GM21737 (cell line): Measurements from ENCODE around the gene ZAR1L.
"Not testable (repeated sequence)": the region's sequence is repeated elsewhere in the genome, so short reads cannot be mapped to it uniquely, and the experiment has no call there.

ENCODE experiments used
- ATAC-seq: cut with Tn5 transposase; IDR thresholded peaks from one replicate; pipeline ENCODE4 v1.9.1; 2021; ENCODE audit warnings: mild to moderate bottlenecking, moderate library complexity; ENCODE audit not compliant: unreplicated experiment

Gene ZAR1L

GRCh38 chr13:32315238-32316027 is at the start of gene ZAR1L, which contains the start of gene BRCA2:
Gene ZAR1L, minus strand, starts transcription at chr13:32315363. Its CDS starts 3,438 bp downstream, at chr13:32311925.
Gene BRCA2, plus strand, starts transcription at chr13:32315508. Its CDS starts 953 bp downstream, at chr13:32316461.
- ATAC-seq, result peak; percentile 90

DNA sequence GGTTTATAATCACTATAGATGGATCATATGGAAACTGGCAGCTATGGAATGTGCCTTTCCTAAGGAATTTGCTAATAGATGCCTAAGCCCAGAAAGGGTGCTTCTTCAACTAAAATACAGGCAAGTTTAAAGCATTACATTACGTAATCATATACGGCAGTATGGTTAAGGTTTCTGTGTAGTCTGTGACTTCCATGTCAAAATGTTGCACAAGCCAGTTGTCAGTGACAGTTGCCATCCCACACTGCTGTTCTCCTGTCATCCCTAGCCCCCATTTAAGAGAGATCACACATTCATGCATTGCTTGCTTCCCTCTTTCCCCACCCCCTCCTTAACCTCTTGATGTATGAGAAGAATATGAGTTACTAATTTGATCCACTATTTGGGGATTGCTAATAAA is 47.4 kb upstream of the ZAR1L start:
- no peak for ATAC-seq

DNA sequence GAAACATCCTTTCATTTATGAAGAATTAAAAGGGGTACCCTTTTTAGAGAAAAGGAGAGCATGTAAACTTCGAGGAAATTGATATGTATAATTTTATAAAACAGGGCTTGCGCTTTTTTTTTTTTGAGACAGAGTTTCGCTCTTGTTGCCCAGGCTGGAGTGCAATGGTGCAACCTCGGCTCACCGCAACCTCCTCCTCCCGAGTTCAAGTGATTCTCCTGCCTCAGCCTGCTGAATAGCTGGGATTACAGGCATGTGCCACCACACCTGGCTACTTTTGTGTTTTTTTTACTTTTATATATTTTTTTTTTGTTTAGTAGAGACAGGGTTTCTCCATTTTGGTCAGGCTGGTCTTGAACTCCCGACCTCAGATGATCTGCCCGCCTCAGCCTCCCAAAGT is 40.8 kb upstream of the ZAR1L start:
- not testable (repeated sequence) for ATAC-seq

GRCh38 chr13:32354040-32354439 is 38.9 kb upstream of the ZAR1L start:
- ATAC-seq, result no peak

- not testable (repeated sequence) for ATAC-seq
Observed at GRCh38 chr13:32350839-32351441, 35.8 kb upstream of the ZAR1L start.

GRCh38 chr13:32347651-32348050 is 32.5 kb upstream of the ZAR1L start:
- ATAC-seq, result no peak

DNA sequence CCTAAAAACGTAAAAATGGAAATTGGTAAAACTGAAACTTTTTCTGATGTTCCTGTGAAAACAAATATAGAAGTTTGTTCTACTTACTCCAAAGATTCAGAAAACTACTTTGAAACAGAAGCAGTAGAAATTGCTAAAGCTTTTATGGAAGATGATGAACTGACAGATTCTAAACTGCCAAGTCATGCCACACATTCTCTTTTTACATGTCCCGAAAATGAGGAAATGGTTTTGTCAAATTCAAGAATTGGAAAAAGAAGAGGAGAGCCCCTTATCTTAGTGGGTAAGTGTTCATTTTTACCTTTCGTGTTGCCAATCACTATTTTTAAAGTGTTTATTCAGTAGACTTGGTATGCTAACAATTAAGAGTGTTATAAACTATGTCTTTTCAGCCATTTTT is 25.8 kb upstream of the ZAR1L start:
- ATAC-seq, result no peak

DNA sequence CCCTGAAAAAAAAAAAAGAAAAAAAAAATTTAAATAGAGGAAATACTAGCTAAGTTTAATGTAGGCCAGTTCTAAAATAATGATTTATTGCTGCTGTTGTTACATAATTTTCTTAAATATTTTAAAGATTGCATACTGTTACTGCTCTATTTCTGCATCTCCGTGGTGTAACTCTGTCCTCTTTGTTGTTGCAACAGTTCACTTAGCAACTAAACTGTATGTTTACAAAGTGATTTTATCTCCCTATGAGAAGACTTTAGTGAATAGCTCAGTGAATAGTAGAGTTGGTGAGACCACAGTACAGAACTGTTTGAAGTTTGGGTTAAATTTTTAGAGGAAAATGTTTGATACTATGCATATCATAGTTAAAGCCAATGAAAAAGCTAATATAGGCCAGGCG is 19.5 kb upstream of the ZAR1L start:
- no peak for ATAC-seq

DNA sequence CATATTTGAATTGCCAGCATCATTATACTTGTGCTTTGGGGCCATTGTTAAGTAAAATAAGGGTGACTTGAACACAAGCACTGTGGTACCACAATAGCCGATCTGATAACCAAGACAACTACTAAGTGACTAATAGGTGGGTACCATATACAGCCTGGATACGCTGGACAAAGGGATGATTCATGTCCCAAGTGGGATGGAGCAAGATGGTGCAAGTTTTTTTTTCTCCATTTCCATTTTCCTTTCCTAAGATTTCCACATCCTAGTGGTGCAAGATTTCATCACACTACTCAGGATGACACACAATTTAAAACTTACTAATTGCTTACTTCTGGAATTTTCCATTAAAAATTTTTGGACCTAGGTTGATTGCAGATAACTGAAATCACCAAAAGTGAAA is 15.3 kb upstream of the ZAR1L start:
- no peak for ATAC-seq

GRCh38 chr13:32323912-32324311 is 8.7 kb upstream of the ZAR1L start:
- no peak for ATAC-seq

DNA sequence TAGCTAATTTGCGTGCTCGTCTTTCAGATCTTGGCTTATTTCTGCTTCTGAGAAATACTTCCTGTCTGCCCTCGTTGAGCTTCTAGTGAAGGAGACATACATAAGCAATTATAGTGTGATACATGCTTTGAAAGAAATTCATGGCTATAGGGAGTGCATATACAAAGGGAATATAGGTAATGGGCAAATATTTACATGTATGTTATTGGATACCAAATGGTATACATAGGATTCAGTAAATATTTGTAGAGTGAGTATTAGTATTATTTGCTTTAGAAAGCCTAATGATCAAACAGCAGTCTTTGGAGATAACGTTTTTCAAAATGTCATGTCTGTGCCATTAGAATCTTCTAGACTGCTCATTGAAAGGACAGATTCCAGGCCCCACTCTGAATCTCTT is 5.4 kb upstream of the ZAR1L start:
- no peak for ATAC-seq

GRCh38 chr13:32317716-32318465 is 2.7 kb upstream of the ZAR1L start:
- no peak for ATAC-seq

- ATAC-seq, result no peak
Observed at GRCh38 chr13:32316501-32316900, 1.3 kb upstream of the ZAR1L start.

- peak; percentile 42 for ATAC-seq
Observed at GRCh38 chr13:32316028-32316339, 821 bp upstream of the ZAR1L start.

DNA sequence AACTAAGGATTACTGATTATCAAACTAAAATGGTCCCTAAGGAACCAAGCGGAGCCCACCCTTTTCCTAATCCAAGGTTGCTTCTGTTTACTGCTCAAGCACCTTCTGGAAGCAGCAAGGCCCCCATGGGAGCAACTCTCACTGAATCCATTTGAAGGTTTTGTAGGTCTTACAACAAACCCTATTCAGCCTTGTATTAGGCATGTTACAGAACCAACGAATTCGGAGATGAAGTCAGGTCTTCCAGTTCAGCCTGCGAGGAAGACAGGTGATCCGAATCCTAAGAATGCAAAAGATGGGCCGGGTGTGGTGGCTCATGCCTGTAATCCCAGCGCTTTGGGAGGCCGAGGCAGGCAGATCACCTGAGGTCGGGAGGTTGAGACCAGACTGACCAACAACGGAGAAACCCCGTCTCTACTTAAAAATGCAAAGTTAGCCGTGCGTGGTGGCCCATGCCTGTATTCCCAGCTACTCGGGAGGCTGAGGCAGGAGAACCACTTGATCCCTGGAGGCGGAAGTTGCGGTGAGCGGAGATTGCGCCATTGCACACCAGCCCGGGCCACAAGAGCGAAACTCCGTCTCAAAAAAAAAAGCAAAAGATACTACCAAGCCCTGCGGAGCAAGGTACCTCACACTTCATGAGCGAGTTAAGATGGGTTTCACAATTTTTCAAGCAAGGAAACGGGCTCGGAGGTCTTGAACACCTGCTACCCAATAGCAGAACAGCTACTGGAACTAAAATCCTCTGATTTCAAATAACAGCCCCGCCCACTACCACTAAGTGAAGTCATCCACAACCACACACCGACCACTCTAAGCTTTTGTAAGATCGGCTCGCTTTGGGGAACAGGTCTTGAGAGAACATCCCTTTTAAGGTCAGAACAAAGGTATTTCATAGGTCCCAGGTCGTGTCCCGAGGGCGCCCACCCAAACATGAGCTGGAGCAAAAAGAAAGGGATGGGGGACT is 609 bp downstream of the ZAR1L start:
- ATAC-seq, result peak; percentile 25

- ATAC-seq, result no peak
Observed at GRCh38 chr13:32311188-32311897, 3.8 kb downstream of the ZAR1L start.

GRCh38 chr13:32310134-32310706 is 4.9 kb downstream of the ZAR1L start:
- ATAC-seq, result peak; percentile 47

DNA sequence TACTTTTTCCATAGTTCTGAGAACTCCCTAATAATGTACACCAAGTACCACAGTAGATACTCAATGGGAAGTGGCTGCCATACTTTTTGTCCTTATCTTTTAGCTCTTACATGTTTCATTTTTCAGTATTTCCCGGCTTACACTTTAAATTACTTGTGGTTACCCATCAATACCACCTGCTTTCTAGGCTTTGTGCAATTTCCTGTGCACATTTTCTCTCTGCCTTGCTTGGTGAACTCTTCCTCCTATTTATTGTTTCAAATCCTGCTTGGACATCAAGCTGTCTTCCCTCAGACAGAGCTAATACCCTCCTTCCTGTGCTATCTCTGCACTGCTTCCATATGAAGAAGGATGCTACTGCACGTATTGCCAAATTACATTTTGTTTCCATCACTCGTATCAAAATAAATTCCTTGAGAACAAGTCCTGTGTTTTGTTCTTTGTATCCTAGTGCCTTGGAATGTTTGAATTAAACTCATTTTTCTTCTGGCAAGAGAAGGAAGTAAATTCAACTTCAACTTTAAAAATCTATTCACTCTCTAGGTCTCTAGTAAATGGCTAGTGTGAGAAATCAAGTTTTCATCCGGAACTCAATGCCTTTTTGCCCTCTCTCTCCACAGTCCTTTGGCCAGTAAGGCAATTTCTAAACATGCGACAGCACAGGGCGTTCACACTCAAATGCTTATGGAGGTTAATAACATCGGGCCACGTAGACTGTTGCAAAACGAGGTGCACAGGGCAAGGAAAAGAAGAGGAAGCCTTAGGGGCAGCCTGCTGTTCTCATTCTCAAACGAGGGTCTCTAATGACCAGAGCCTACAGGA is 5.6 kb downstream of the ZAR1L start:
- ATAC-seq, result peak; percentile 15

DNA sequence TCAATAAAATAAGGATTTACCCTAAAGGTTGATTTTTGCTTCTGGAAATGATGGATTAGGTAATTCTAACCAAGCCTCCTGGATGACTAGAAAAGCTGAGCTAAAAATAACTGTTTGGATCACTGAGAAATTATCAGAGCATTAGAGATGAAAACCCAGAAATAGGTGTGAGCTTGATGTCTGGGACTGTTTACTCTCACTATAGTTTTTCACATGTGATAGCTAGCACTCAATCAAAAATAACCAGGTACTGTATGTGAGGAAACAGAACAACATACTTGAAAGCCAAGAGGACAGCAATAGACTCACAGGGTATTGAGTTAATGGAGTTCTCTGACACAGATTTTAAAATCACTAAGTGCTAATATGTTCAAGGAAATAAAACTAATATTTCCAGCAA is 9.5 kb downstream of the ZAR1L start:
- ATAC-seq, result no peak
